ENCODE data around the gene KDM7A.

DNA sequence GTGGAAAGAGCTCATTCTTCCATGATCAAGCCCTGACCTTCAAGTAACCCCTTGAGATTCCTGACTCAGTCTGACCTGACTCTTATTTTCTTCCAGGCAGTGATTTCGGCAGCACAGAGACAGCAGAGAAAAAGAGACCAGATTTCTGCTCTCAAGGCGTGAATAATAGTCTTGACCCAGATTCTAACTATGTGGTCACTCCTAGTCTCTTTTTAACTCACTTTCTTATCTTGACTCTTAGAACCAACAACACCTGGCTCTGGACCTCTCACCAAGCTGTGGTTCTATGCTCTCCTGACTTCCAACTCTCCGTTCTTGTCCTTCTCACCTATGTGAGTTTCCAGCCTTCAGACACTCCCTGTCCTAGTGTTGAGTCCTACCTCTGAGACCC lies 36.9 kb upstream of the KDM7A start:
- TF ChIP-seq, protein P1, sequence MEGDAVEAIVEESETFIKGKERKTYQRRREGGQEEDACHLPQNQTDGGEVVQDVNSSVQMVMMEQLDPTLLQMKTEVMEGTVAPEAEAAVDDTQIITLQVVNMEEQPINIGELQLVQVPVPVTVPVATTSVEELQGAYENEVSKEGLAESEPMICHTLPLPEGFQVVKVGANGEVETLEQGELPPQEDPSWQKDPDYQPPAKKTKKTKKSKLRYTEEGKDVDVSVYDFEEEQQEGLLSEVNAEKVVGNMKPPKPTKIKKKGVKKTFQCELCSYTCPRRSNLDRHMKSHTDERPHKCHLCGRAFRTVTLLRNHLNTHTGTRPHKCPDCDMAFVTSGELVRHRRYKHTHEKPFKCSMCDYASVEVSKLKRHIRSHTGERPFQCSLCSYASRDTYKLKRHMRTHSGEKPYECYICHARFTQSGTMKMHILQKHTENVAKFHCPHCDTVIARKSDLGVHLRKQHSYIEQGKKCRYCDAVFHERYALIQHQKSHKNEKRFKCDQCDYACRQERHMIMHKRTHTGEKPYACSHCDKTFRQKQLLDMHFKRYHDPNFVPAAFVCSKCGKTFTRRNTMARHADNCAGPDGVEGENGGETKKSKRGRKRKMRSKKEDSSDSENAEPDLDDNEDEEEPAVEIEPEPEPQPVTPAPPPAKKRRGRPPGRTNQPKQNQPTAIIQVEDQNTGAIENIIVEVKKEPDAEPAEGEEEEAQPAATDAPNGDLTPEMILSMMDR (IDR thresholded peaks at IDR 0.05; ENCODE audit: poor library complexity, severe bottlenecking): no peak
- TF ChIP-seq SMC3 (conservative IDR thresholded peaks at IDR 0.05; ENCODE audit: poor library complexity) (no peak), RAD21 (conservative IDR thresholded peaks at IDR 0.05) (no peak), EZH2 (IDR thresholded peaks at IDR 0.05; ENCODE audit: borderline replicate concordance, insufficient read depth, low read length, poor library complexity, severe bottlenecking) (no peak), MXI1 (conservative IDR thresholded peaks at IDR 0.05; ENCODE audit: poor library complexity, severe bottlenecking) (no peak)

Data from neural cell (in vitro differentiated cells).